BLaER1 (cell line): Measurements from ENCODE around the gene ATRIP.

Source experiments
- H3K27ac ChIP-seq: shearing (Covaris generic); formaldehyde crosslinking; 2 replicates; pipeline ENCODE4 v1.8.1; 2022
- H3K27me3 ChIP-seq: shearing (Covaris generic); formaldehyde crosslinking; 2 replicates; pipeline ENCODE4 v1.8.1; 2022
- H3K36me3 ChIP-seq: shearing (Covaris generic); formaldehyde crosslinking; 2 replicates; pipeline ENCODE4 v1.8.1; 2022
- H3K4me1 ChIP-seq: shearing (Covaris generic); formaldehyde crosslinking; 2 replicates; pipeline ENCODE4 v1.8.1; 2022
- H3K4me2 ChIP-seq: shearing (Covaris generic); formaldehyde crosslinking; 2 replicates; pipeline ENCODE4 v1.8.1; 2022
- H3K4me3 ChIP-seq: shearing (Covaris generic); formaldehyde crosslinking; 2 replicates; pipeline ENCODE4 v1.8.1; 2022
- H3K9ac ChIP-seq: shearing (Covaris generic); formaldehyde crosslinking; 2 replicates; pipeline ENCODE4 v1.8.1; 2022
- H3K9me3 ChIP-seq: shearing (Covaris generic); formaldehyde crosslinking; 2 replicates; pipeline ENCODE4 v1.8.1; 2022
- H4K20me1 ChIP-seq: shearing (Covaris generic); formaldehyde crosslinking; 2 replicates; pipeline ENCODE4 v1.8.1; 2022
- Cebpa-rat ChIP-seq: shearing (Covaris generic); IDR thresholded peaks from 2 replicates; pipeline ENCODE4 v1.8.1; 2022

Gene ATRIP

DNA sequence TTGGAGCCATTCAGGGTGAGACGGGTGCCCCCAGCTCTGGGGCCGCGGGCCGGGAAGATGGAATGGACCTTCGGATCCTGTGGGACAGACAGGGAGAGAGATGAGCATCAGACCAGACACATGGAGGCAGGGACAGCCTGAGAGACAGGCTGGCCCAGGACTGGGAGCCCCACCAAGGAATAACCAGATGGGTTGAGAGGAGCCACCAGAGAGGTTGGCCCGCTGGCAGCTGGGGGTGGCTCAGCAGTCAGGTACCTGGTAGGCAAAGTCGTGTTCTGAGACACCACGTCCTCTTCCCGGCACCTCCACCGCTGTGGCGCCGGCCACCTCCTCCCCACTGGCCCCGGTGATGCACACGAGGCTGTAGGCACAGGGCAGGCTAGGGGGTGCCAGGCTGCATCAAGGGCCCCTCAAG is 30.4 kb upstream of the ATRIP start:
- Histone ChIP-seq H3K36me3 (peaks cover 99% of the 10 kb centered on the region), H3K4me1 (peaks cover 12% of the 10 kb centered on the region), H3K9me3 (no peaks in the 10 kb centered on the region), H4K20me1 (peaks cover 96% of the 10 kb centered on the region), H3K4me2 (no peak overlapping the region), H3K4me3 (no peak overlapping the region), H3K27me3 (no peaks in the 10 kb centered on the region), H3K9ac (no peak overlapping the region), H3K27ac (no peak overlapping the region)
- no peak for TF ChIP-seq Cebpa-rat

DNA sequence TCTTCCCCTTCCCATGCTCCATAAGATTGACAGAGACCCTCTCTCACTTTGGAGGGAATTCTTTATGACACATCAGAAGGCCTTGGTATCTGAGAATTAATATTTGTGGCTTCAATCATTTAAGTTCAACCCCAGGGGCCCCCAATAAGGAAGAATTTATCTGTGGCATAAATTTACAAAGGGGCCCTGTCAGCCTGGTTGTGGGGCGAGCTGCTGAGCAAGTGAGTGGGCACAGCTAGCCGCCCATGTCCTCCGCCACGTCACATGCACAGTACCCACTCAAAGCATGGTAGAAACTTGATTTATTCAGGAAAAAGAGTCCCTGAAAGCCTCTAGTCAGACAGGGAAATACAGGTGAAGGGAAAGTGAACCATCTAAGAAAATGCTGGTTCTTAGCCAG is 30.0 kb upstream of the ATRIP start:
- no peak overlapping the region for H3K27ac ChIP-seq
- no peak overlapping the region for H3K4me3 ChIP-seq
- H3K4me1 ChIP-seq = peaks cover 12% of the 10 kb centered on the region
- H3K9me3 ChIP-seq = no peaks in the 10 kb centered on the region
- peaks cover 99% of the 10 kb centered on the region for H3K36me3 ChIP-seq
- H4K20me1 ChIP-seq = peaks cover 96% of the 10 kb centered on the region
- no peak overlapping the region for H3K9ac ChIP-seq
- no peak overlapping the region for H3K4me2 ChIP-seq
- TF ChIP-seq Cebpa-rat = no peak
- no peaks in the 10 kb centered on the region for H3K27me3 ChIP-seq

DNA sequence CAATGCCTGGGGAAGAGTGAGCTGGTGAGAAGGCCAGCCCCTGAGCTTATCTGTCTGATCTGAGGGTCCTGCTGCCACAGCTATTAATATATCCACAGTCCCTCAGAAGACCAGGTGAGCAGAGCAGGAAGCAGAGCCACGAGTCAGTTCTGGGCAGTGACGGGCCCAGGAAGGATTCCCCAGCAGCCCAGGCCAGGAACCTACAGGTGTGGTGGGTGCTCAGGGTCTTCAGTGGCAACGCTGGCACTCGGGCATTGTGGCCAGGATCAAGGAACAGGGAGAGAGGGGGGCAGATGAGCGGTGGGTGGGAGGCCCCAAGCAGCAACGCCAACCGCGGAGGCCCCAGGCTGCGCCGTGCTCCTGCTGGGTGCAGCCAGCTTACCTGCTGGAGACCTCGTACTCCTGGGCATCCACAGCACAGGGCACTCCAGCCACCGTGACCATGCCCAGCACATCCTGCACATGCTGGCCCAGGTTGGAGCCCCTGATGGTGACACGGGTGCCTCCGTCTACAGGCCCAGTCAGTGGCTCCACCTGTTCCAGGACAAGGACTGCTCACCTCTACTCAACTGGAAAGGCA is 28.9 kb upstream of the ATRIP start:
- H3K4me2 ChIP-seq = no peak overlapping the region
- no peak overlapping the region for H3K4me3 ChIP-seq
- H3K9ac ChIP-seq = no peak overlapping the region
- H4K20me1 ChIP-seq = peaks cover 98% of the 10 kb centered on the region
- no peaks in the 10 kb centered on the region for H3K9me3 ChIP-seq
- H3K27me3 ChIP-seq = no peaks in the 10 kb centered on the region
- peaks cover 23% of the 10 kb centered on the region for H3K4me1 ChIP-seq
- H3K27ac ChIP-seq = no peak overlapping the region
- peaks cover 99% of the 10 kb centered on the region for H3K36me3 ChIP-seq
- TF ChIP-seq Cebpa-rat = no peak

DNA sequence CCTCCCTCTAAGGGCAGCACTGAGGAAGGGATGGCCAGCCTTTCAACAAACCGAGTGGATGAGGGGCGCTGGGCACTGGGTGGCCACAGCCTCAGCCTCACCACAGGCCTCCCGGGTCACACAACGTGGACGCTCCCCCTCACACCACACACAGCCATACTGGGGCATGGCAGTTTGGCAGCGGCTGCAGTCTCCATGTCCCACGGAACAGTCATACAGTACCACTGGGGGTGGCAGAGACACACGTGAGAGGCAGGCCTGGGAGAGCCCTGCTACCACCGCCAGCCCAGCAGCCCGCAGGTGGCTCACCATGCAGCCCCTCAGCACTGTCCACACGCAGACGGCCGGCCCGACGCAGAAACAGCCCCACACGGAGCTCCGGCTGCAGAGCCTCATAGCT is 28.4 kb upstream of the ATRIP start:
- Histone ChIP-seq H4K20me1 (peaks cover 98% of the 10 kb centered on the region), H3K4me2 (no peak overlapping the region), H3K4me1 (peaks cover 27% of the 10 kb centered on the region), H3K27me3 (no peaks in the 10 kb centered on the region), H3K27ac (no peak overlapping the region), H3K9ac (no peak overlapping the region), H3K4me3 (no peak overlapping the region), H3K9me3 (no peaks in the 10 kb centered on the region), H3K36me3 (peaks cover 99% of the 10 kb centered on the region)
- TF ChIP-seq Cebpa-rat = no peak

DNA sequence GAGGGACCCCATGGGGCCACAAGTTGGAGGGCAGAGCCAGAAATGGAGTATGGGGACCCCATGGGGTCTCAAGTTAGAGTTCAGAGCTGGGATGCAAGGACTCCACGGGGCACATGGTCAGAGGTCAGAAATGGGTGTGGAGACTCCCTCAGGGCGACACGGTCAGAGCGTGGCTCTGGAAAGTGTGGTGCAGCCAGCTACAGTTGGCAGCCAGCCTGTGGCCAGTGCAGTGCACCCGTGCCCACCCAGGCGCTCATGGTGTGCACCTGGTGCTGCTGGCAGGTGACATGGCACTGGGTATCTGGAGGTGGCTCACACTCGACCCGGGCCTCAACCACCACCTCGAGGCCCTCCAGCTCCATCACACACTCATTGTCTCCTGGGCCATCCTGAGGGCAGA is 27.9 kb upstream of the ATRIP start:
- no peak for TF ChIP-seq Cebpa-rat
- H3K4me2 ChIP-seq = no peak overlapping the region
- peaks cover 100% of the 10 kb centered on the region for H4K20me1 ChIP-seq
- H3K27me3 ChIP-seq = no peaks in the 10 kb centered on the region
- H3K4me1 ChIP-seq = peaks cover 27% of the 10 kb centered on the region
- H3K36me3 ChIP-seq = peaks cover 99% of the 10 kb centered on the region
- H3K9me3 ChIP-seq = no peaks in the 10 kb centered on the region
- no peak overlapping the region for H3K9ac ChIP-seq
- no peak overlapping the region for H3K4me3 ChIP-seq
- H3K27ac ChIP-seq = no peak overlapping the region

DNA sequence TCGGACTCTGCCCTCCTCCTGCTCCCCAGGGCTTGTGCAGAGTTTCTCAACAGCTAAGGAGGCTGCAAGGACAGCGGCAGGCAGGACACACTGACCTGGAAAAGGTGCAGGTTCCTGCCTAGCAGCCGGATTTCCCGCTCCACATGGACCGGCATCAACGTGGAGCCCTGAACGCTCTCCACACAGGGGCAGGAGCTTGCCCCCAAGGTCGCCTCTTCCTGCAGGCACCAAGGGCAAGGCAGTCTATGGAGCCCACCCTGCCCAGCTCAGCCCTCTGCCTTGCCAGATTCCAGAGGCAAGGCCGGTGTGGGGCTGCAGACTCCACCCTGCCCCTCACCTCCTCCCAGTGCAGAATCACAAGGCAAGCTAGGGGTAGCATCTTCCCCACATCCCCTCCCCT is 27.4 kb upstream of the ATRIP start:
- Histone ChIP-seq H3K4me3 (no peak overlapping the region), H3K4me1 (peaks cover 27% of the 10 kb centered on the region), H3K27ac (0 out of 2 replicates have a peak overlapping the region, but pooled peaks have one; percentile 13), H4K20me1 (peaks cover 100% of the 10 kb centered on the region), H3K9ac (no peak overlapping the region), H3K9me3 (no peaks in the 10 kb centered on the region), H3K27me3 (no peaks in the 10 kb centered on the region), H3K36me3 (peaks cover 99% of the 10 kb centered on the region), H3K4me2 (no peak overlapping the region)
- TF ChIP-seq Cebpa-rat = no peak

DNA sequence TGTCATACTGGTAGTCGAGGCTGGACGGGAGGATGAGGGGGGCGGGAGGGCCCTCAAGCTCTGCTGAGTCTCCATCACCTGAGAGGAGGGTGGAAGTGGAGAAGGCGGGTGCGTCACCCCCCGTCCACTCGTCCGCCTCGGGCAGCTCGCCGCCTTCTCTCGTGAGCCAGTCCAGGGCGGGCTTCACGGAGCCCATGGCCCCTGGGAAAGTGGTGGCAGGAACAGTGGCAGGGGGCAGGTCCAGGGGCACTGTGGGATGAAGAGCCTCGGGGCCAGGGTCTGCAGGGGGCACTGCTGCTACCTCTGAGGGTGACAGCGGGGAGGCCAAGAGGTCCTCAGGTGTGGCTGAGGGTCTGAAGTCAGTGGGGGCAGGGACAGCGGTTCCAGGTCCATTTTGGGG is 26.9 kb upstream of the ATRIP start:
- Histone ChIP-seq H3K9ac (no peak overlapping the region), H3K36me3 (peaks cover 99% of the 10 kb centered on the region), H3K4me3 (no peak overlapping the region), H3K27ac (no peak overlapping the region), H3K9me3 (no peaks in the 10 kb centered on the region), H3K4me2 (no peak overlapping the region), H4K20me1 (peaks cover 100% of the 10 kb centered on the region), H3K4me1 (peaks cover 30% of the 10 kb centered on the region), H3K27me3 (no peaks in the 10 kb centered on the region)
- TF ChIP-seq Cebpa-rat = no peak

DNA sequence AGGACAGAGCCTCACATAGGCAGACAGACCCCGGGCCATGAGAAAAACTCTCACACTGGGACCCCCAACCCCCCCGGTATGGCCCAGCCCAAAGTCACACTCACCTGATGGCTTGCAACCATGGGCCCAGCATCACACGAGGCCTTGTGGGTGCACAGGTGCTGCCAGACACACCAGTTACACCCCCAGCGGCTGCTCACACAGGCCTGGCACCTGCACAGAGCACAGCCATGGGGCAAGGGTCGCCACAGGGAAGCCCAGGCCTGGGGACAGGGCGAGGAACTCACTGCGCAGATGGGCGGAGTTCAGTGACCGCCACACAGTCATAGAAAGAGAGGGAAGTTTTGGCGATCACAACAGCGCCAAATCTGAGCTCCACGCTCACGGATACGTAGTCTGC is 26.0 kb upstream of the ATRIP start:
- Histone ChIP-seq H3K36me3 (peaks cover 99% of the 10 kb centered on the region), H4K20me1 (peaks cover 100% of the 10 kb centered on the region)
- TF ChIP-seq Cebpa-rat = no peak

DNA sequence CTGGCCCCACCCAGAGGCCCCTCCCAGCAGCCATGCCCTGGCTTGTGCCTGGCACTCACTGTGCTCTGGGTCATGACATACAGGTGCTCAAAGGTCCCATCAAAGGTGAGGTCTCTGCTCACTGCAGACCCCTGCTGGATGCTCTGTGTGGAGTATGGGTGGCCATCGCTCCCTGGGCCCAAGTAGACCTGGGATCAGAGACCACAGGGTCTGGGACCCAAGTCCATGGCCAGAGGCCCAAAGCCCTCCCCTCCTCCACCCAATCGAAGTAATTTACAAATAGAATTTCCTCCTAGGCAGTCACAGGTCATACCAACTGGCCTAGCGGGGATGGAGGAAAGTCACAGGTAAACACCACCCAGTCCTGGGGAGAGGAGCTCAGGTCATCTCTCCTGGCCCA is 24.3 kb upstream of the ATRIP start:
- Histone ChIP-seq H3K27ac (peak overlapping the region; percentile 62), H4K20me1 (peaks cover 99% of the 10 kb centered on the region)

More for the DNA sequence above, 26.0 kb upstream of the ATRIP start:
- peaks cover 40% of the 10 kb centered on the region for H3K4me1 ChIP-seq
- no peak overlapping the region for H3K27ac ChIP-seq
- H3K9ac ChIP-seq = no peak overlapping the region
- H3K9me3 ChIP-seq = no peaks in the 10 kb centered on the region
- H3K4me2 ChIP-seq = no peak overlapping the region
- no peaks in the 10 kb centered on the region for H3K27me3 ChIP-seq
- no peak overlapping the region for H3K4me3 ChIP-seq

DNA sequence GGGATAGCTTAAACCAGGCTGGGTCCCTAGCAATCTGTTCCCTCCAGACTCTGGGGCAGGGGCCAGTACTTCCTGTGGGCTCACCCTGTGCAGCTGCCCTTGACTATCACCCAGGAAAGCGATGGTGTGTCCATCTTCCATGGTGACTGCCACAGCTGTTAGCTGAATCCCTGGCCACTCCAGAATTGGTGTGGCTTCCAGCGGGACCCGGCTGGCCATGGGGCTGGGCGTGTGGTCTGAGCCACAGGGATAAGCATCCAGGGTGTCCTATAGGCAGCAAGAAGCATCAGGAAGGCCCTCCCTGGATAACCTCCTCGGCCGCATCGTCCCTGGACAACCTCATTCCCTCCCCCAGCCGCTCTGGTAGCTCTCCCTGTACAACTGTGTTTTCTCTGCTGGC is 23.9 kb upstream of the ATRIP start:
- no peak for TF ChIP-seq Cebpa-rat
- Histone ChIP-seq H3K27ac (peak overlapping the region; percentile 62), H3K9me3 (no peaks in the 10 kb centered on the region), H3K27me3 (no peaks in the 10 kb centered on the region), H3K9ac (peak overlapping the region; percentile 41; the same call in 1 of the 2 replicates), H4K20me1 (peaks cover 97% of the 10 kb centered on the region), H3K4me3 (no peak overlapping the region), H3K4me2 (peak overlapping the region; percentile 98), H3K36me3 (peaks cover 78% of the 10 kb centered on the region), H3K4me1 (peaks cover 61% of the 10 kb centered on the region)

More for the DNA sequence above, 24.3 kb upstream of the ATRIP start:
- Histone ChIP-seq H3K9ac (peak overlapping the region; percentile 41; the same call in 1 of the 2 replicates), H3K4me2 (peak overlapping the region; percentile 98), H3K36me3 (peaks cover 82% of the 10 kb centered on the region), H3K4me1 (peaks cover 57% of the 10 kb centered on the region), H3K4me3 (no peak overlapping the region), H3K9me3 (no peaks in the 10 kb centered on the region), H3K27me3 (no peaks in the 10 kb centered on the region)
- no peak for TF ChIP-seq Cebpa-rat
